ENCODE results near the gene SPATA25.
"Not testable (repeated sequence)": the region's sequence is repeated elsewhere in the genome, so short reads cannot be mapped to it uniquely, and the experiment has no call there.

SPATA25 gene

GRCh38 chr20:45893831-45894230, 6.4 kb upstream of the SPATA25 start:
- DNase-seq (ENCODE audit: low read depth in 2 of 2): no peak

- DNase-seq (ENCODE audit: low read depth in 2 of 2): no peak
Observed at GRCh38 chr20:45892828-45893500, 5.5 kb upstream of the SPATA25 start.

- DNase-seq (ENCODE audit: low read depth in 2 of 2): no peak
Observed at GRCh38 chr20:45892049-45892825, 4.8 kb upstream of the SPATA25 start.

- peak; percentile 77 to 78 for DNase-seq (ENCODE audit: low read depth in 2 of 2)
Observed at GRCh38 chr20:45890985-45891983, 3.9 kb upstream of the SPATA25 start, which contains the start of the genes CTSA and NEURL2. TSS of gene CTSA (plus strand) at chr20:45891335. CDS start at chr20:45891569, 234 bp downstream. TSS of gene NEURL2 (minus strand) at chr20:45891208. CDS start at chr20:45890991, 217 bp downstream.

GRCh38 chr20:45890077-45890984, 2.9 kb upstream of the SPATA25 start:
- peak in 1 of 2 donors; percentile 16 for DNase-seq (ENCODE audit: low read depth in 2 of 2)

- DNase-seq (ENCODE audit: low read depth in 2 of 2): no peak
Observed at GRCh38 chr20:45888681-45889080, 1.3 kb upstream of the SPATA25 start.

- DNase-seq (ENCODE audit: low read depth in 2 of 2): no peak
Observed at GRCh38 chr20:45886590-45887345, 654 bp downstream of the SPATA25 start.

- DNase-seq (ENCODE audit: low read depth in 2 of 2): no peak
Observed at GRCh38 chr20:45883100-45883469, 4.3 kb downstream of the SPATA25 start.

GRCh38 chr20:45882469-45883099, 4.8 kb downstream of the SPATA25 start:
- no peak for DNase-seq (ENCODE audit: low read depth in 2 of 2)

- DNase-seq (ENCODE audit: low read depth in 2 of 2): peak; percentile 98 to 99
Observed at GRCh38 chr20:45880988-45881788, 6.2 kb downstream of the SPATA25 start, which contains the start of gene ZSWIM1. TSS of gene ZSWIM1 (plus strand) at chr20:45881227. CDS start at chr20:45882593, 1,366 bp downstream.

- no peak for DNase-seq (ENCODE audit: low read depth in 2 of 2)
Observed at GRCh38 chr20:45878076-45878761, 9.2 kb downstream of the SPATA25 start.

GRCh38 chr20:45874576-45874975, 12.8 kb downstream of the SPATA25 start:
- DNase-seq (ENCODE audit: low read depth in 2 of 2): no peak

- DNase-seq (ENCODE audit: low read depth in 2 of 2): not testable (repeated sequence)
Observed at GRCh38 chr20:45874104-45874481, 13.3 kb downstream of the SPATA25 start.

GRCh38 chr20:45873409-45874103, 13.9 kb downstream of the SPATA25 start:
- no peak for DNase-seq (ENCODE audit: low read depth in 2 of 2)

GRCh38 chr20:45872626-45873025, 14.8 kb downstream of the SPATA25 start:
- no peak for DNase-seq (ENCODE audit: low read depth in 2 of 2)

GRCh38 chr20:45867819-45868176, 19.6 kb downstream of the SPATA25 start:
- DNase-seq (ENCODE audit: low read depth in 2 of 2): no peak

GRCh38 chr20:45867136-45867818, 20.1 kb downstream of the SPATA25 start:
- DNase-seq (ENCODE audit: low read depth in 2 of 2): no peak
